Ureter (tissue), 1 donor: ENCODE data around the gene ALDH1L1. TPM values are rescaled to one million over a fixed set of nuclear protein-coding genes. Genes with fewer than 3 reads are reported as not detected.
A peak's percentile ranks its signal among the peaks of the same experiment; 100 is the strongest.

Experiments used
- DNase-seq: peaks from one replicate; pipeline ENCODE4 v3.0.0-alpha.2; 2020; ENCODE audit warnings: low spot score
- total RNA-seq: library from RNA; stranded (reverse); gene quantifications from one replicate; pipeline ENCODE4 v1.2.4, GENCODE V29; 2023
- donor health status: DM: yes; HTN: yes; CAD: no.

Gene ALDH1L1
- total RNA-seq, 1 donor from 2014 or later = 129 TPM

GRCh38 chr3:126134219-126134975 is 46.0 kb downstream of the ALDH1L1 start:
- DNase-seq = peak; percentile 70

- peak; percentile 29 for DNase-seq
Observed at GRCh38 chr3:126133606-126134005, 46.8 kb downstream of the ALDH1L1 start.

- DNase-seq = peak; percentile 30
Observed at GRCh38 chr3:126132751-126133511, 47.5 kb downstream of the ALDH1L1 start.

- peak; percentile 41 for DNase-seq
Observed at GRCh38 chr3:126131881-126132750, 48.3 kb downstream of the ALDH1L1 start.

GRCh38 chr3:126130981-126131745 is 49.2 kb downstream of the ALDH1L1 start:
- peak; percentile 39 for DNase-seq

GRCh38 chr3:126130081-126130855 is 50.1 kb downstream of the ALDH1L1 start:
- DNase-seq = peak; percentile 73

GRCh38 chr3:126129398-126129891 is 50.9 kb downstream of the ALDH1L1 start:
- peak; percentile 63 for DNase-seq

GRCh38 chr3:126128504-126129397 is 51.6 kb downstream of the ALDH1L1 start:
- peak; percentile 24 for DNase-seq

GRCh38 chr3:126127904-126128303 is 52.5 kb downstream of the ALDH1L1 start:
- peak; percentile 36 for DNase-seq

- peak; percentile 32 for DNase-seq
Observed at GRCh38 chr3:126127452-126127851, 52.9 kb downstream of the ALDH1L1 start.

- no peak for DNase-seq
Observed at GRCh38 chr3:126126811-126127431, 53.5 kb downstream of the ALDH1L1 start.

- peak; percentile 27 for DNase-seq
Observed at GRCh38 chr3:126126286-126126685, 54.1 kb downstream of the ALDH1L1 start.

- no peak for DNase-seq
Observed at GRCh38 chr3:126125781-126126251, 54.6 kb downstream of the ALDH1L1 start.

- DNase-seq = peak; percentile 39
Observed at GRCh38 chr3:126125341-126125740, 55.0 kb downstream of the ALDH1L1 start.

- peak; percentile 28 for DNase-seq
Observed at GRCh38 chr3:126124896-126125295, 55.5 kb downstream of the ALDH1L1 start.

GRCh38 chr3:126124148-126124868 is 56.1 kb downstream of the ALDH1L1 start:
- DNase-seq = peak; percentile 39

GRCh38 chr3:126121632-126122031 is 58.8 kb downstream of the ALDH1L1 start:
- DNase-seq = no peak

- DNase-seq = no peak
Observed at GRCh38 chr3:126121074-126121473, 59.3 kb downstream of the ALDH1L1 start.
